ENCODE measurements around the gene SLC6A9.

Gene SLC6A9

GRCh38 chr1:44031252-44032169 is at the start of gene SLC6A9:
TSS of gene SLC6A9 (minus strand) at chr1:44031462. CDS start at chr1:44024277, 7,185 bp downstream.
- DNase-seq, result peak in 18 of 51 donors; percentile 26 to 75 (median 42)

GRCh38 chr1:44079566-44079965 is 48.3 kb upstream of the SLC6A9 start:
- no peak for DNase-seq

GRCh38 chr1:44078104-44078503 is 46.8 kb upstream of the SLC6A9 start:
- DNase-seq, result no peak

GRCh38 chr1:44077421-44077820 is 46.2 kb upstream of the SLC6A9 start:
- DNase-seq, result no peak

- DNase-seq, result no peak
Measured at GRCh38 chr1:44076066-44076465, 44.8 kb upstream of the SLC6A9 start.

GRCh38 chr1:44074415-44074814 is 43.2 kb upstream of the SLC6A9 start:
- DNase-seq, result no peak

- no peak for DNase-seq
Measured at GRCh38 chr1:44073528-44073927, 42.3 kb upstream of the SLC6A9 start.

GRCh38 chr1:44072821-44073220 is 41.6 kb upstream of the SLC6A9 start:
- no peak for DNase-seq

- peak in 1 of 51 donors; percentile 10 for DNase-seq
Measured at GRCh38 chr1:44072204-44072603, 40.9 kb upstream of the SLC6A9 start.

GRCh38 chr1:44071461-44071860 is 40.2 kb upstream of the SLC6A9 start:
- DNase-seq, result no peak

GRCh38 chr1:44068442-44068921 is 37.2 kb upstream of the SLC6A9 start:
- DNase-seq, result peak in 3 of 51 donors; percentile 1 to 8 (median 1)

GRCh38 chr1:44067266-44068250 is 36.3 kb upstream of the SLC6A9 start:
- DNase-seq, result no peak

- DNase-seq, result no peak
Measured at GRCh38 chr1:44062656-44063179, 31.5 kb upstream of the SLC6A9 start.

- DNase-seq, result no peak
Measured at GRCh38 chr1:44061857-44062256, 30.6 kb upstream of the SLC6A9 start.

GRCh38 chr1:44060830-44061267 is 29.6 kb upstream of the SLC6A9 start:
- no peak for DNase-seq

GRCh38 chr1:44059664-44060355 is 28.5 kb upstream of the SLC6A9 start:
- DNase-seq, result no peak

- DNase-seq, result no peak
Measured at GRCh38 chr1:44059212-44059611, 27.9 kb upstream of the SLC6A9 start.

GRCh38 chr1:44057293-44057692 is 26.0 kb upstream of the SLC6A9 start:
- DNase-seq, result no peak

- no peak for DNase-seq
Measured at GRCh38 chr1:44053394-44053793, 22.1 kb upstream of the SLC6A9 start.

- no peak for DNase-seq
Measured at GRCh38 chr1:44050261-44050660, 19.0 kb upstream of the SLC6A9 start.

GRCh38 chr1:44049839-44050238 is 18.6 kb upstream of the SLC6A9 start:
- no peak for DNase-seq
